Endothelial cell of umbilical vein (primary cell): ENCODE results near the gene MLC1. TPM values are rescaled to one million over a fixed set of nuclear protein-coding genes. Genes with fewer than 3 reads are reported as not detected.

Experiments
- BruUV-seq: library from RNA; stranded (reverse); fragments of 400-500 nt; replicated peaks from 2 replicates; lab custom pipeline; 2021; lab: Mats Ljungman, UMichigan
- CTCF ChIA-PET: fragments of 300-600, 350-600 bp; sonication (Branson Sonifier 250); formaldehyde crosslinking; loops from one replicate; lab custom pipeline; 2021; ENCODE audit warnings: antibody characterized with exemption, inconsistent platforms; lab: Charles Lee
- POLR2A ChIA-PET: fragments of 300-600, 350-600 bp; sonication (Branson Sonifier 250); formaldehyde crosslinking; loops from one replicate; lab custom pipeline; 2021; ENCODE audit warnings: antibody characterized with exemption, inconsistent platforms; lab: Charles Lee
- DNase-seq: peaks from one replicate; pipeline ENCODE4 v3.0.0-alpha.2; 2011; ENCODE audit warnings: low read depth, low spot score
- FAIRE-seq: peaks from 2 replicates; lab custom pipeline; 2011; peaks lifted over from hg19 to GRCh38; lab: Jason Lieb, UNC
- H2AFZ ChIP-seq: 2 replicates; pipeline ENCODE4 v1.6.0; 2012; ENCODE audit warnings: low read depth, low read length, control low read depth, inconsistent platforms
- H3K27ac ChIP-seq: 2 replicates; pipeline ENCODE4 v1.5.1; 2011; ENCODE audit warnings: low read depth, mild to moderate bottlenecking, control low read depth, low read length, moderate library complexity; ENCODE audit not compliant: insufficient read depth
- H3K27me3 ChIP-seq, 2 experiments: 2 replicates each; pipeline versions ENCODE4 v1.6.0 to v1.6.1; 2011; ENCODE audit warnings: low read length in 2 of 2, mixed read lengths in 1 of 2; ENCODE audit not compliant: control insufficient read depth in 2 of 2, insufficient read depth in 2 of 2
- H3K36me3 ChIP-seq, 2 experiments: 2 replicates in 1 of 2; 3 replicates in 1 of 2; pipeline ENCODE4 v1.5.1; 2011; ENCODE audit warnings: low read length in 2 of 2, mild to moderate bottlenecking in 1 of 2, moderate library complexity in 1 of 2; ENCODE audit not compliant: control insufficient read depth in 2 of 2, insufficient read depth in 2 of 2; ENCODE audit errors: extremely low read depth in 1 of 2
- H3K4me1 ChIP-seq: 3 replicates; pipeline ENCODE4 v1.5.1; 2011; ENCODE audit warnings: mild to moderate bottlenecking, low read length; ENCODE audit not compliant: control insufficient read depth, insufficient read depth; ENCODE audit errors: extremely low read depth
- H3K4me2 ChIP-seq: 2 replicates; pipeline ENCODE4 v1.6.1; 2011; ENCODE audit warnings: low read length, control low read depth, mixed read lengths; ENCODE audit not compliant: insufficient read depth
- H3K4me3 ChIP-seq, 3 experiments: fragments of 200-600 bp in 1 of 3; sonication (generic), shearing (Covaris generic) in 1 of 3; replicated peaks in 1 of 3; 2 replicates each; pipeline ENCODE4 v1.5.1; 2011 to 2016; ENCODE audit warnings: control low read depth in 3 of 3, low read length in 3 of 3, mild to moderate bottlenecking in 2 of 3, inconsistent platforms in 1 of 3, low read depth in 1 of 3, moderate library complexity in 1 of 3; ENCODE audit not compliant: insufficient read depth in 1 of 3
- H3K79me2 ChIP-seq: 2 replicates; pipeline ENCODE4 v1.6.0; 2012; ENCODE audit warnings: low read length, inconsistent platforms; ENCODE audit not compliant: control insufficient read depth, insufficient read depth
- H3K9ac ChIP-seq: replicated peaks from 2 replicates; pipeline ENCODE3; 2011; ENCODE audit warnings: low read length, control low read depth; ENCODE audit not compliant: insufficient read depth; ENCODE audit errors: extremely low read depth
- H3K9me1 ChIP-seq: replicated peaks from 3 replicates; pipeline ENCODE4 v1.6.0; 2011; ENCODE audit warnings: mild to moderate bottlenecking, low read length; ENCODE audit not compliant: control insufficient read depth, insufficient read depth; ENCODE audit errors: extremely low read depth
- H3K9me3 ChIP-seq: replicated peaks from 2 replicates; pipeline ENCODE4 v1.5.1; 2012; ENCODE audit warnings: low read length, inconsistent platforms; ENCODE audit not compliant: control insufficient read depth, insufficient read depth
- H4K20me1 ChIP-seq: replicated peaks from 2 replicates; pipeline ENCODE3; 2011; ENCODE audit warnings: mild to moderate bottlenecking, low read length; ENCODE audit not compliant: control insufficient read depth, insufficient read depth; ENCODE audit errors: extremely low read depth
- EZH2 ChIP-seq: IDR thresholded peaks from 2 replicates; pipeline ENCODE4 v1.6.1; 2012; ENCODE audit warnings: borderline replicate concordance, low read depth, mild to moderate bottlenecking, moderate library complexity, low read length, inconsistent platforms; ENCODE audit not compliant: severe bottlenecking
- FOS ChIP-seq: IDR thresholded peaks from 2 replicates; pipeline ENCODE4 v1.6.1; 2011; ENCODE audit warnings: mild to moderate bottlenecking, low read length, moderate library complexity, borderline replicate concordance; ENCODE audit not compliant: insufficient read depth
- GATA2 ChIP-seq: IDR thresholded peaks from 2 replicates; pipeline ENCODE4 v1.7.0; 2011; ENCODE audit warnings: low read depth, mild to moderate bottlenecking, moderate library complexity, mixed read lengths, low read length; ENCODE audit not compliant: insufficient read length, insufficient read depth
- JUN ChIP-seq: IDR thresholded peaks from 2 replicates; pipeline ENCODE4 v1.6.1; 2011; ENCODE audit warnings: borderline replicate concordance, low read depth; ENCODE audit not compliant: insufficient read length, insufficient read depth
- MYC ChIP-seq: IDR thresholded peaks from one replicate; pipeline ENCODE4 v1.6.1; 2011; ENCODE audit warnings: mild to moderate bottlenecking, low read depth, low read length
- POLR2A ChIP-seq: IDR thresholded peaks from 2 replicates; pipeline ENCODE4 v1.6.1; 2012; ENCODE audit warnings: low read depth, mild to moderate bottlenecking, control low read depth, low read length
- POLR2AphosphoS5 ChIP-seq: IDR thresholded peaks from 2 replicates; pipeline ENCODE4 v1.6.1; 2012; ENCODE audit warnings: low read depth, mild to moderate bottlenecking, control low read depth, low read length, moderate library complexity; ENCODE audit not compliant: insufficient read depth
- dilution Hi-C: fragments of 300-500 bp; cut with MboI; formaldehyde crosslinking; loops from one replicate; pipeline ENCODE4 v1.15.0; 2019; ENCODE audit warnings: low sequenced_read_pairs; ENCODE audit not compliant: extremely low pct_ligation_motif_present
- intact Hi-C: fragments of 100-400 bp; cut with micrococcal nuclease; formaldehyde crosslinking; loops from one replicate; pipeline ENCODE4 v1.10.0; 2022
- polyA plus RNA-seq, 4 experiments: library from polyadenylated mRNA; depleted of rRNA in 3 of 4; stranded (reverse) in 3 of 4; unstranded in 1 of 4; fragments of >200 nt; gene quantifications; 2 replicates each; pipeline versions ENCODE4 v1.2.1 to v1.2.3, GENCODE V29; 2011 to 2012; ENCODE audit warnings: missing spikeins in 1 of 4
- total RNA-seq: library from RNA; stranded (reverse); gene quantifications from 2 replicates; pipeline ENCODE4 v1.2.3, GENCODE V29; 2021
- TF ChIP-seq, protein P1 (sequence below): IDR thresholded peaks from 2 replicates; pipeline ENCODE4 v1.6.1; 2011; ENCODE audit not compliant: insufficient read depth, insufficient read length
- TF ChIP-seq, protein P2 (sequence below), 2 donors: IDR thresholded peaks; 1 replicate in 1 of 2; 2 replicates in 1 of 2; pipeline ENCODE4 v1.5.1; 2011; ENCODE audit warnings: low read length in 2 of 2, mild to moderate bottlenecking in 2 of 2, moderate library complexity in 2 of 2, control low read depth in 1 of 2, inconsistent platforms in 1 of 2, low read depth in 1 of 2; ENCODE audit not compliant: insufficient read depth in 1 of 2; ENCODE audit errors: extremely low read depth in 1 of 2

Gene MLC1
- total and polyA plus RNA-seq, 2 donors (not counting 3 experiments of a cell fraction or from before 2014, with no cell fraction given) = not detected

DNA sequence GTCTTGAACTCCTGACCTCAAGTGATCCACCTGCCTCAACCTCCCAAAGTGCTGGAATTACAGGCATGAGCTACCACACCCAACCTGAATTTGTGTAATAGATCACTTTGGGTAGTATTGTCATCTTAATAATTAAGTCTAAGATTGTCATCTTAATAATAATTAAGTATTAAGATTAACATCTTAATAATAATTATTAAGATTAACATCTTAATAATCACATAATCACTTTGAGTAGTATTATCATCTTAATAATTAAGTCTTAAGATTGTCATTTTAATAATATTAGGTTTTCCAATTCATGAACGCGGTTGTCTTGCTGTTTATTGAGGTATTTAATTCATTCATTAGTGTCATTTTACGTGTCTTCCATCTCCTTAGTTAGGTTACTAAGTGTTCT is 12.8 kb upstream of the MLC1 start:
- H3K9ac ChIP-seq = no peak overlapping the region
- no peak overlapping the region for H2AFZ ChIP-seq
- ChIA-PET POLR2A (no interaction called here), CTCF (no interaction called here)
- H3K9me1 ChIP-seq = no peaks in the 10 kb centered on the region
- dilution Hi-C loops = no loop called here
- no peaks in the 10 kb centered on the region for H3K9me3 ChIP-seq
- H3K27me3 ChIP-seq = peaks cover 0 to 4% of the 10 kb centered on the region in 2 experiments
- H4K20me1 ChIP-seq = no peaks in the 10 kb centered on the region
- H3K4me3 ChIP-seq = no peak overlapping the region
- DNase-seq = no peak
- BruUV-seq = no TSS peak
- H3K27ac ChIP-seq = no peak overlapping the region
- intact Hi-C loops = no loop called here
- H3K4me1 ChIP-seq = no peaks in the 10 kb centered on the region
- no peaks in the 10 kb centered on the region for H3K36me3 ChIP-seq
- no peaks in the 10 kb centered on the region for H3K79me2 ChIP-seq
- TF ChIP-seq MYC (no peak), GATA2 (no peak), POLR2AphosphoS5 (no peak), EZH2 (no peak), JUN (no peak), POLR2A (no peak), FOS (no peak)
- TF ChIP-seq, protein P1, sequence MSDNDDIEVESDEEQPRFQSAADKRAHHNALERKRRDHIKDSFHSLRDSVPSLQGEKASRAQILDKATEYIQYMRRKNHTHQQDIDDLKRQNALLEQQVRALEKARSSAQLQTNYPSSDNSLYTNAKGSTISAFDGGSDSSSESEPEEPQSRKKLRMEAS = no peak
- TF ChIP-seq, protein P2, sequence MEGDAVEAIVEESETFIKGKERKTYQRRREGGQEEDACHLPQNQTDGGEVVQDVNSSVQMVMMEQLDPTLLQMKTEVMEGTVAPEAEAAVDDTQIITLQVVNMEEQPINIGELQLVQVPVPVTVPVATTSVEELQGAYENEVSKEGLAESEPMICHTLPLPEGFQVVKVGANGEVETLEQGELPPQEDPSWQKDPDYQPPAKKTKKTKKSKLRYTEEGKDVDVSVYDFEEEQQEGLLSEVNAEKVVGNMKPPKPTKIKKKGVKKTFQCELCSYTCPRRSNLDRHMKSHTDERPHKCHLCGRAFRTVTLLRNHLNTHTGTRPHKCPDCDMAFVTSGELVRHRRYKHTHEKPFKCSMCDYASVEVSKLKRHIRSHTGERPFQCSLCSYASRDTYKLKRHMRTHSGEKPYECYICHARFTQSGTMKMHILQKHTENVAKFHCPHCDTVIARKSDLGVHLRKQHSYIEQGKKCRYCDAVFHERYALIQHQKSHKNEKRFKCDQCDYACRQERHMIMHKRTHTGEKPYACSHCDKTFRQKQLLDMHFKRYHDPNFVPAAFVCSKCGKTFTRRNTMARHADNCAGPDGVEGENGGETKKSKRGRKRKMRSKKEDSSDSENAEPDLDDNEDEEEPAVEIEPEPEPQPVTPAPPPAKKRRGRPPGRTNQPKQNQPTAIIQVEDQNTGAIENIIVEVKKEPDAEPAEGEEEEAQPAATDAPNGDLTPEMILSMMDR (IDR thresholded peaks at IDR 0.05; ENCODE audit: extremely low read depth in 1 of 2, insufficient read depth in 1 of 2, low read depth in 1 of 2, low read length in 2 of 2) = no peak
- no peak for FAIRE-seq
- H3K4me2 ChIP-seq = no peak overlapping the region
